ENCODE results near the gene RBFA.

DNA sequence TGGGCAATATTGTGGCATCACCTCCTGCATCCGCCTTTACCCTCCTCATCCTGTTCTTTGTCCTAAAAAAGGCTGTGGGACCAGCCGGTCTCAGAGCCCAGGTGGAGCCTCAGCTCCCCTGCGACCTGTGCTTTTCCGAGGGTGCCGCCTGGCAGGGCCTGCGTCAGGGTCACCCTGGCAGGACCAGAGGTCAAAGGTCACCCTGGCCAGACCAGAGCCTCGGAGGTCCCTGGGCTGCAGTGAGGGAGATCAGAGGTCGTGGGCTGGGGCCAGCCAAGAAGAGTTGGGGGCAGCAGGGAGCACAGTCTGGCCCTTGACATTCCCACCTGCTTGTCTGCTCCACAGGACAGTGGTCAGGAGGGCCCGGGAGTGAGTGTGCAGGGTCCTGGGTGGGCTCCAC is 31.5 kb downstream of the RBFA start:
- TF ChIP-seq, protein P1, sequence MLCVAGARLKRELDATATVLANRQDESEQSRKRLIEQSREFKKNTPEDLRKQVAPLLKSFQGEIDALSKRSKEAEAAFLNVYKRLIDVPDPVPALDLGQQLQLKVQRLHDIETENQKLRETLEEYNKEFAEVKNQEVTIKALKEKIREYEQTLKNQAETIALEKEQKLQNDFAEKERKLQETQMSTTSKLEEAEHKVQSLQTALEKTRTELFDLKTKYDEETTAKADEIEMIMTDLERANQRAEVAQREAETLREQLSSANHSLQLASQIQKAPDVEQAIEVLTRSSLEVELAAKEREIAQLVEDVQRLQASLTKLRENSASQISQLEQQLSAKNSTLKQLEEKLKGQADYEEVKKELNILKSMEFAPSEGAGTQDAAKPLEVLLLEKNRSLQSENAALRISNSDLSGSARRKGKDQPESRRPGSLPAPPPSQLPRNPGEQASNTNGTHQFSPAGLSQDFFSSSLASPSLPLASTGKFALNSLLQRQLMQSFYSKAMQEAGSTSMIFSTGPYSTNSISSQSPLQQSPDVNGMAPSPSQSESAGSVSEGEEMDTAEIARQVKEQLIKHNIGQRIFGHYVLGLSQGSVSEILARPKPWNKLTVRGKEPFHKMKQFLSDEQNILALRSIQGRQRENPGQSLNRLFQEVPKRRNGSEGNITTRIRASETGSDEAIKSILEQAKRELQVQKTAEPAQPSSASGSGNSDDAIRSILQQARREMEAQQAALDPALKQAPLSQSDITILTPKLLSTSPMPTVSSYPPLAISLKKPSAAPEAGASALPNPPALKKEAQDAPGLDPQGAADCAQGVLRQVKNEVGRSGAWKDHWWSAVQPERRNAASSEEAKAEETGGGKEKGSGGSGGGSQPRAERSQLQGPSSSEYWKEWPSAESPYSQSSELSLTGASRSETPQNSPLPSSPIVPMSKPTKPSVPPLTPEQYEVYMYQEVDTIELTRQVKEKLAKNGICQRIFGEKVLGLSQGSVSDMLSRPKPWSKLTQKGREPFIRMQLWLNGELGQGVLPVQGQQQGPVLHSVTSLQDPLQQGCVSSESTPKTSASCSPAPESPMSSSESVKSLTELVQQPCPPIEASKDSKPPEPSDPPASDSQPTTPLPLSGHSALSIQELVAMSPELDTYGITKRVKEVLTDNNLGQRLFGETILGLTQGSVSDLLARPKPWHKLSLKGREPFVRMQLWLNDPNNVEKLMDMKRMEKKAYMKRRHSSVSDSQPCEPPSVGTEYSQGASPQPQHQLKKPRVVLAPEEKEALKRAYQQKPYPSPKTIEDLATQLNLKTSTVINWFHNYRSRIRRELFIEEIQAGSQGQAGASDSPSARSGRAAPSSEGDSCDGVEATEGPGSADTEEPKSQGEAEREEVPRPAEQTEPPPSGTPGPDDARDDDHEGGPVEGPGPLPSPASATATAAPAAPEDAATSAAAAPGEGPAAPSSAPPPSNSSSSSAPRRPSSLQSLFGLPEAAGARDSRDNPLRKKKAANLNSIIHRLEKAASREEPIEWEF (IDR thresholded peaks at IDR 0.05; ENCODE audit: insufficient replicate concordance, low read depth, low read length): no peak
- TF ChIP-seq, protein P2, sequence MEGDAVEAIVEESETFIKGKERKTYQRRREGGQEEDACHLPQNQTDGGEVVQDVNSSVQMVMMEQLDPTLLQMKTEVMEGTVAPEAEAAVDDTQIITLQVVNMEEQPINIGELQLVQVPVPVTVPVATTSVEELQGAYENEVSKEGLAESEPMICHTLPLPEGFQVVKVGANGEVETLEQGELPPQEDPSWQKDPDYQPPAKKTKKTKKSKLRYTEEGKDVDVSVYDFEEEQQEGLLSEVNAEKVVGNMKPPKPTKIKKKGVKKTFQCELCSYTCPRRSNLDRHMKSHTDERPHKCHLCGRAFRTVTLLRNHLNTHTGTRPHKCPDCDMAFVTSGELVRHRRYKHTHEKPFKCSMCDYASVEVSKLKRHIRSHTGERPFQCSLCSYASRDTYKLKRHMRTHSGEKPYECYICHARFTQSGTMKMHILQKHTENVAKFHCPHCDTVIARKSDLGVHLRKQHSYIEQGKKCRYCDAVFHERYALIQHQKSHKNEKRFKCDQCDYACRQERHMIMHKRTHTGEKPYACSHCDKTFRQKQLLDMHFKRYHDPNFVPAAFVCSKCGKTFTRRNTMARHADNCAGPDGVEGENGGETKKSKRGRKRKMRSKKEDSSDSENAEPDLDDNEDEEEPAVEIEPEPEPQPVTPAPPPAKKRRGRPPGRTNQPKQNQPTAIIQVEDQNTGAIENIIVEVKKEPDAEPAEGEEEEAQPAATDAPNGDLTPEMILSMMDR (IDR thresholded peaks at IDR 0.05 in 2 of 3, conservative IDR thresholded peaks at IDR 0.05 in 1 of 3; ENCODE audit: control insufficient read depth in 2 of 3, extremely low read depth in 1 of 3, insufficient read depth in 1 of 3, low read depth in 3 of 3, low read length in 3 of 3): no peak
- TF ChIP-seq POLR2AphosphoS5 (IDR thresholded peaks at IDR 0.05; ENCODE audit: low read length) (no peak), EP300 (IDR thresholded peaks at IDR 0.05; ENCODE audit: borderline replicate concordance in 1 of 2, control insufficient read depth in 1 of 2, low read depth in 2 of 2, low read length in 2 of 2) (no peak), BCL11A (IDR thresholded peaks at IDR 0.05; ENCODE audit: low read depth, low read length) (no peak), FOXM1 (IDR thresholded peaks at IDR 0.05; ENCODE audit: low read depth, low read length) (no peak)
- TF ChIP-seq, protein P3, sequence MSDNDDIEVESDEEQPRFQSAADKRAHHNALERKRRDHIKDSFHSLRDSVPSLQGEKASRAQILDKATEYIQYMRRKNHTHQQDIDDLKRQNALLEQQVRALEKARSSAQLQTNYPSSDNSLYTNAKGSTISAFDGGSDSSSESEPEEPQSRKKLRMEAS (IDR thresholded peaks at IDR 0.05; ENCODE audit: low read depth, low read length): no peak
- TF ChIP-seq, protein P4, sequence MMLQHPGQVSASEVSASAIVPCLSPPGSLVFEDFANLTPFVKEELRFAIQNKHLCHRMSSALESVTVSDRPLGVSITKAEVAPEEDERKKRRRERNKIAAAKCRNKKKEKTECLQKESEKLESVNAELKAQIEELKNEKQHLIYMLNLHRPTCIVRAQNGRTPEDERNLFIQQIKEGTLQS (IDR thresholded peaks at IDR 0.05; ENCODE audit: borderline replicate concordance, extremely low read depth, low read depth, low read length): no peak

Data from GM12878 (cell line).